ENCODE results near the gene PLEKHM2.

DNA sequence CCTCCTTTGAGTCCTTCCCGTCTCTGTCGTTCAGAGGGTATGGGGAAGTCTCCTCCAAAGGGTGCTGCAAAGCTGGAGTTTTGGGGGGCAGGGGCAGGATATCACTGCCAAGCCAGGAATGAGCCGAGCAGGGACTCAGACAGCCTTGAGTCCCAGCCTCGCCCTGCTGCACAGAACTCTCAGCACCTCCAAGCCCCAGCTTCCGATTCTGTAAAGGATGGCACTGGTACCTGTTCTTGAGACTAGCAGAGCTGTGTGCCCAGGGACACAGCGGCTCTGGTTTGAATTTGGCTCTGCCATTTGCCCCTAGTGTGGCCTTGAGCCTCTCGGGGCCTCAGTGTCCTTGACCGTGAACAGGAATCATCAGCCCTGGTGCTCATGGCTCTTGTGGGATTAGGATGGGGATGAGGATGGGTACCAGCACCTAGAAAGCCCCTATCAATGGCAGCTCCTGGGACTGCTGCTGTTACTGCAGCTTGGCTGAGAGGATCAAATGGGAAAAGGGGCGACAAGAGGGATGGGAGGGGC lies 73.0 kb downstream of the PLEKHM2 start:
- no peak for TF ChIP-seq EZH2 (IDR thresholded peaks at IDR 0.05; ENCODE audit: borderline replicate concordance, low read length)
- TF ChIP-seq, protein P1, sequence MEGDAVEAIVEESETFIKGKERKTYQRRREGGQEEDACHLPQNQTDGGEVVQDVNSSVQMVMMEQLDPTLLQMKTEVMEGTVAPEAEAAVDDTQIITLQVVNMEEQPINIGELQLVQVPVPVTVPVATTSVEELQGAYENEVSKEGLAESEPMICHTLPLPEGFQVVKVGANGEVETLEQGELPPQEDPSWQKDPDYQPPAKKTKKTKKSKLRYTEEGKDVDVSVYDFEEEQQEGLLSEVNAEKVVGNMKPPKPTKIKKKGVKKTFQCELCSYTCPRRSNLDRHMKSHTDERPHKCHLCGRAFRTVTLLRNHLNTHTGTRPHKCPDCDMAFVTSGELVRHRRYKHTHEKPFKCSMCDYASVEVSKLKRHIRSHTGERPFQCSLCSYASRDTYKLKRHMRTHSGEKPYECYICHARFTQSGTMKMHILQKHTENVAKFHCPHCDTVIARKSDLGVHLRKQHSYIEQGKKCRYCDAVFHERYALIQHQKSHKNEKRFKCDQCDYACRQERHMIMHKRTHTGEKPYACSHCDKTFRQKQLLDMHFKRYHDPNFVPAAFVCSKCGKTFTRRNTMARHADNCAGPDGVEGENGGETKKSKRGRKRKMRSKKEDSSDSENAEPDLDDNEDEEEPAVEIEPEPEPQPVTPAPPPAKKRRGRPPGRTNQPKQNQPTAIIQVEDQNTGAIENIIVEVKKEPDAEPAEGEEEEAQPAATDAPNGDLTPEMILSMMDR (IDR thresholded peaks at IDR 0.05; ENCODE audit: low read length), result no peak

All from OCI-LY1 (cell line).